Small intestine (tissue), 7 donors: Measurements from ENCODE around the gene SLC35B3. TPM values are rescaled to one million over a fixed set of nuclear protein-coding genes. Genes with fewer than 3 reads are reported as not detected.

Source experiments
- DNase-seq, 2 donors: peaks; one replicate each; pipeline versions ENCODE4 v3.0.0 to v3.0.0-alpha.2; 2013
- FAIRE-seq: peaks from 2 replicates; lab custom pipeline; 2012; peaks lifted over from hg19 to GRCh38; lab: Jason Lieb, UNC
- H3K27ac ChIP-seq, 3 donors: one replicate each; pipeline ENCODE4 v1.5.1; 2013; ENCODE audit warnings: low read length in 2 of 3, mild to moderate bottlenecking in 2 of 3, control low read depth in 1 of 3, inconsistent platforms in 1 of 3, low read depth in 1 of 3, moderate library complexity in 1 of 3
- H3K27me3 ChIP-seq, 3 donors: one replicate each; pipeline ENCODE4 v1.6.1; 2013; ENCODE audit warnings: low read length in 3 of 3, inconsistent platforms in 1 of 3; ENCODE audit not compliant: control insufficient read depth in 3 of 3, insufficient read depth in 3 of 3
- H3K36me3 ChIP-seq, 3 donors: one replicate each; pipeline ENCODE4 v1.6.1; 2013; ENCODE audit warnings: low read length in 3 of 3, inconsistent platforms in 1 of 3, low read depth in 1 of 3, mild to moderate bottlenecking in 1 of 3, moderate library complexity in 1 of 3; ENCODE audit not compliant: control insufficient read depth in 3 of 3, insufficient read depth in 2 of 3
- H3K4me1 ChIP-seq, 3 donors: one replicate each; pipeline ENCODE4 v1.6.1; 2013; ENCODE audit warnings: low read length in 2 of 3, inconsistent platforms in 1 of 3, low read depth in 1 of 3, mild to moderate bottlenecking in 1 of 3, moderate library complexity in 1 of 3; ENCODE audit not compliant: control insufficient read depth in 3 of 3, insufficient read depth in 2 of 3
- H3K4me3 ChIP-seq, 3 donors: one replicate each; pipeline ENCODE4 v1.5.1; 2013; ENCODE audit warnings: low read length in 3 of 3, control low read depth in 1 of 3, inconsistent platforms in 1 of 3, low read depth in 1 of 3, mild to moderate bottlenecking in 1 of 3, moderate library complexity in 1 of 3
- H3K9me3 ChIP-seq, 2 donors: one replicate each; pipeline ENCODE4 v1.6.1; 2013; ENCODE audit warnings: low read depth in 1 of 2, low read length in 1 of 2; ENCODE audit not compliant: control insufficient read depth in 2 of 2, insufficient read depth in 1 of 2
- WGBS, 3 donors: extraction: QIAGEN DNeasy Blood & Tissue Kit; methylation state at CpG; one replicate each; pipeline ENCODE4 v1.1.7; 2013; 5-methylcytosine and 5-hydroxymethylcytosine counted together
- polyA plus RNA-seq, 4 donors: library from polyadenylated mRNA; stranded (reverse) in 3 of 4; unstranded in 1 of 4; fragments of 200-250 nt in 3 of 4; fragments of 120-200 nt in 1 of 4; gene quantifications; one replicate each; pipeline versions ENCODE4 v1.2.1 to v1.2.3, GENCODE V29; 2013
- donor health status: healthy with polysubstance abuse.
- donor health status: control.
- donor health status: control.
- donor health status: Bipolar disorder and iron deficiency.
- donor health status: healthy.

Gene SLC35B3
- polyA plus RNA-seq, 4 donors = 18.6 to 35.0 (median 20.3) TPM

GRCh38 chr6:8400663-8401062 is 34.7 kb downstream of the SLC35B3 start:
- no peak overlapping the region for H3K27ac ChIP-seq

GRCh38 chr6:8392569-8392968 is 42.8 kb downstream of the SLC35B3 start:
- FAIRE-seq = no peak
- WGBS, 3 donors = 44 to 54% (median 52%) methylated on average over 2 of the region's 2 CpGs
- Histone ChIP-seq H3K27me3 (no peaks in the 10 kb centered on the region), H3K27ac (no peak overlapping the region), H3K9me3 (no peaks in the 10 kb centered on the region), H3K4me3 (no peak overlapping the region), H3K36me3 (no peaks in the 10 kb centered on the region), H3K4me1 (no peaks in the 10 kb centered on the region)
- peak; percentile 10 to 36 for DNase-seq

More at GRCh38 chr6:8400663-8401062, 34.7 kb downstream of the SLC35B3 start:
- FAIRE-seq (no peak), DNase-seq (no peak)
- Histone ChIP-seq H3K27me3 (no peaks in the 10 kb centered on the region), H3K36me3 (no peaks in the 10 kb centered on the region), H3K4me1 (no peaks in the 10 kb centered on the region), H3K9me3 (no peaks in the 10 kb centered on the region), H3K4me3 (no peak overlapping the region)
- WGBS, 3 donors = 52 to 83% (median 56%) methylated on average over 1 of the region's 1 CpG

GRCh38 chr6:8391934-8392333 is 43.4 kb downstream of the SLC35B3 start:
- no peak for FAIRE-seq
- no peaks in the 10 kb centered on the region for H3K4me1 ChIP-seq

DNA sequence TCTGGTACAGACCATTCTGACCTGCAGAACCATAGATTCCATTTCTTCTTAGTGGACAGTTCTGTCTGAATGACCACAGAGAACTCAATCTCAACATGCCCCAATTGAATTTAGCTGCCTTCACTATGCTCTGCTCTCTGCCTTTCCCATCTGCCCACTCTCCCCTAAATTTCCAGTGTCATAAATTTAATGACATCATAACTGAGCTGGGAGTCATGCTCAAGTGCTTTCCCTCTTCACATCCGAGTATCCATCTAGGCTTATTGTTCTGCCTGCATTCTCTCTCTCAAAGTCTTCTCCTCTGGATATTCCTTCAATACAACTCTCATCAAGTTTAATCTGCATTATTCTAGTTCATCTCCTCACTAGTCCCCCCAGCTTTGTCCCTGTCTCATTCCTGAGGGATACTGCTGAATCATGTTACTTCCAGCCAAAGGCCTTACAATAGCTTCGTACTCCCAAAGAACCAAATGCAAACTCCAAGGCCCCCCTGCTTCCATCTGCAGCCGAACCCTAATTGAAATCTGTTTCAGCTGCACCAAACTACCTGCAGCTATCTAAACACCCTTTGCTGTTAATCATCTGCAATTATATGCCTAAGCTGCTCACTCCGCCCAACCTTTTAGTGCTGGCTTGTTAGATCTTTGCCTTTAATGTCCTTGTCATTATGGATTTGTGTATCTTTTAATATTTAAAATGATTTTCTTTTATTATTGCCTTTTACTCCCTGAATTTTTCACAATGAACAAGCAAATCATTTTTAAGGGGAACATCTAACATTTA is 46.1 kb downstream of the SLC35B3 start:
- H3K4me3 ChIP-seq = no peak overlapping the region
- no peak overlapping the region for H3K27ac ChIP-seq
- DNase-seq (no peak), FAIRE-seq (no peak)
- no peaks in the 10 kb centered on the region for H3K4me1 ChIP-seq
- 59 to 75% (median 62%) methylated on average over 4 of the region's 4 CpGs for WGBS, 3 donors
- H3K9me3 ChIP-seq = no peaks in the 10 kb centered on the region
- H3K36me3 ChIP-seq = no peaks in the 10 kb centered on the region
- no peaks in the 10 kb centered on the region for H3K27me3 ChIP-seq

More at GRCh38 chr6:8391934-8392333, 43.4 kb downstream of the SLC35B3 start:
- Histone ChIP-seq H3K27ac (no peak overlapping the region), H3K9me3 (no peaks in the 10 kb centered on the region), H3K36me3 (no peaks in the 10 kb centered on the region), H3K27me3 (no peaks in the 10 kb centered on the region), H3K4me3 (no peak overlapping the region)
- DNase-seq = no peak

DNA sequence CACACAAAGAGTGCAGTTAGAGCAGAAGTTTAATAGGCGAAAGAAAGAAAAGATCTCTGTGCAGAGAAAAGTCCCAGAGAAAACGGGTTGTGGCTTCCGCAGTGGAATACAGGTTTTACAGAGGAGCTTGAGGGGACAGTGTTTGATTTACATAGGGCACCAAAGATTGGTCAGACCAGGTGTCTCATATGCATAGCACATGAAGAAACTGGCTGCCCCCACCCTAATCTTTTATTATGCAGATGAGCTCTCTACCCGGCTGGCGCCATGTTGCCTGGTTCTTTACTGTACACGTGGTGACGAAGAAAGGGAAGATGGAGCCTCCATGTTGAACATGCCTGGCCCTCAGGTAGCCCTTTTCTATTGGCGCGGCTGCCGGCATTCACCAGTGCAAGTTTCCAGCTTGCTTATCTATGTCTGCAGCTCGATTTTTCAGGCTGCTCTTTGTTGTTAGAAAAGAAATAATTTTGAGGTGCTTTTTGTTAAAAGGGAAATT is 47.4 kb downstream of the SLC35B3 start:
- no peak for DNase-seq
- no peaks in the 10 kb centered on the region for H3K36me3 ChIP-seq
- no peak overlapping the region for H3K4me3 ChIP-seq
- H3K27ac ChIP-seq = no peak overlapping the region
- H3K27me3 ChIP-seq = no peaks in the 10 kb centered on the region
- WGBS, 3 donors = 79 to 83% (median 82%) methylated on average over 11 of the region's 11 CpGs
- no peak for FAIRE-seq
- no peaks in the 10 kb centered on the region for H3K4me1 ChIP-seq
- H3K9me3 ChIP-seq = no peaks in the 10 kb centered on the region

- Histone ChIP-seq H3K27me3 (no peaks in the 10 kb centered on the region), H3K36me3 (no peaks in the 10 kb centered on the region), H3K4me3 (no peak overlapping the region), H3K9me3 (no peaks in the 10 kb centered on the region), H3K4me1 (no peaks in the 10 kb centered on the region), H3K27ac (no peak overlapping the region)
- no peak for FAIRE-seq
- WGBS, 3 donors = 74 to 83% (median 75%) methylated on average over 2 of the region's 2 CpGs
- no peak for DNase-seq
Observed at GRCh38 chr6:8383584-8383983, 51.8 kb downstream of the SLC35B3 start.

- H3K4me1 ChIP-seq = no peaks in the 10 kb centered on the region
- no peak overlapping the region for H3K27ac ChIP-seq
- no peaks in the 10 kb centered on the region for H3K36me3 ChIP-seq
- no peak overlapping the region for H3K4me3 ChIP-seq
- WGBS, 3 donors = 75 to 83% (median 80%) methylated on average over 1 of the region's 1 CpG
- no peaks in the 10 kb centered on the region for H3K9me3 ChIP-seq
- FAIRE-seq (no peak), DNase-seq (no peak)
- no peaks in the 10 kb centered on the region for H3K27me3 ChIP-seq
Observed at GRCh38 chr6:8382434-8382833, 52.9 kb downstream of the SLC35B3 start.

GRCh38 chr6:8375916-8376315 is 59.4 kb downstream of the SLC35B3 start:
- Histone ChIP-seq H3K27me3 (no peaks in the 10 kb centered on the region), H3K9me3 (no peaks in the 10 kb centered on the region), H3K27ac (no peak overlapping the region), H3K4me3 (no peak overlapping the region), H3K36me3 (no peaks in the 10 kb centered on the region), H3K4me1 (no peaks in the 10 kb centered on the region)
- DNase-seq (no peak), FAIRE-seq (no peak)
- 70 to 78% (median 72%) methylated on average over 4 of the region's 4 CpGs for WGBS, 3 donors
